Measurements from ENCODE around the gene OSCP1.
"Not testable (repeated sequence)": the region's sequence is repeated elsewhere in the genome, so short reads cannot be mapped to it uniquely, and the experiment has no call there.

DNA sequence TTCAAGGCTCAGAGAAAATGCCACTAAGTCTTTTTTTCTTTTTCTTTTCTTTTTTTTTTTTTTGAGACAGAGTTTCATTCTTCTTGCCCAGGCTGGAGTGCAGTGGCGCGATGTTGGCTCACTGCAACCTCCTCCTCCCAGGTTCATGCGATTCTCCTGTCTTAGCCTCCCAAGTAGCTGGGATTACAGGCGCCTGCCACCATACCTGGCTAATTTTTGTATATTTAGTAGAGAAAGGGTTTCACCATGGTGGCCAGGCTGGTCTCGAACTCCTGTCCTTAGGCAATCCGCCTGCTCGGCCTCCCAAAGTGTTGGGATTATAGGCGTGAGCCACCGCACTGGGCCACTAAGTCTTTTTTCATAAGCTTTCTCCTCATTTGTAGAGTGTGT lies 37.1 kb upstream of the OSCP1 start:
- TF ChIP-seq, protein P1, sequence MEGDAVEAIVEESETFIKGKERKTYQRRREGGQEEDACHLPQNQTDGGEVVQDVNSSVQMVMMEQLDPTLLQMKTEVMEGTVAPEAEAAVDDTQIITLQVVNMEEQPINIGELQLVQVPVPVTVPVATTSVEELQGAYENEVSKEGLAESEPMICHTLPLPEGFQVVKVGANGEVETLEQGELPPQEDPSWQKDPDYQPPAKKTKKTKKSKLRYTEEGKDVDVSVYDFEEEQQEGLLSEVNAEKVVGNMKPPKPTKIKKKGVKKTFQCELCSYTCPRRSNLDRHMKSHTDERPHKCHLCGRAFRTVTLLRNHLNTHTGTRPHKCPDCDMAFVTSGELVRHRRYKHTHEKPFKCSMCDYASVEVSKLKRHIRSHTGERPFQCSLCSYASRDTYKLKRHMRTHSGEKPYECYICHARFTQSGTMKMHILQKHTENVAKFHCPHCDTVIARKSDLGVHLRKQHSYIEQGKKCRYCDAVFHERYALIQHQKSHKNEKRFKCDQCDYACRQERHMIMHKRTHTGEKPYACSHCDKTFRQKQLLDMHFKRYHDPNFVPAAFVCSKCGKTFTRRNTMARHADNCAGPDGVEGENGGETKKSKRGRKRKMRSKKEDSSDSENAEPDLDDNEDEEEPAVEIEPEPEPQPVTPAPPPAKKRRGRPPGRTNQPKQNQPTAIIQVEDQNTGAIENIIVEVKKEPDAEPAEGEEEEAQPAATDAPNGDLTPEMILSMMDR (conservative IDR thresholded peaks at IDR 0.05) = not testable (repeated sequence)
- not testable (repeated sequence) for TF ChIP-seq ZFX (IDR thresholded peaks at IDR 0.05)
